SU-DHL-6 (cell line): ENCODE results near the gene POP4.

Experiments used
- CTCF ChIP-seq: fragments of 200-600 bp; sonication (generic); IDR thresholded peaks from one replicate; pipeline ENCODE4 v1.5.1; 2017; ENCODE audit warnings: antibody characterized with exemption, mild to moderate bottlenecking, low read length, moderate library complexity; ENCODE audit not compliant: insufficient read depth, poor library complexity, severe bottlenecking
- EZH2phosphoT487 ChIP-seq: fragments of 200-600 bp; sonication (generic), shearing (Covaris generic); conservative IDR thresholded peaks from 2 replicates; pipeline ENCODE4 v1.6.1; 2018; ENCODE audit warnings: mild to moderate bottlenecking, antibody characterized with exemption, low read length, moderate library complexity, mixed read lengths

GRCh38 chr19:29588095-29588494 is 18.0 kb upstream of the POP4 start:
- TF ChIP-seq CTCF (no peak), EZH2phosphoT487 (no peak)
